ENCODE data around the gene BFSP2. TPM values are rescaled to one million over a fixed set of nuclear protein-coding genes. Genes with fewer than 3 reads are reported as not detected.

The BFSP2 gene
- total RNA-seq, 4 donors from 2014 or later, result not detected

- H3K27ac ChIP-seq, result no peak overlapping the region
- no peak for ATAC-seq
- no peaks in the 10 kb centered on the region for H3K36me3 ChIP-seq
- no peaks in the 10 kb centered on the region for H3K27me3 ChIP-seq
- peaks cover 6 to 23% of the 10 kb centered on the region in 2 donors for H3K4me1 ChIP-seq
- no peak overlapping the region for H3K4me3 ChIP-seq
- no peaks in the 10 kb centered on the region for H3K9me3 ChIP-seq
- in situ Hi-C loops (cut with MboI; ENCODE audit: low sequenced_read_pairs in 4 of 4) (loop anchor here (5.0 to 25.0 kb wide), 5 partner anchors 335 to 653 kb away; partner anchors contain the start of gene TMEM108 (in 2 of the 4)), intact Hi-C loops (cut with DNase I; ENCODE audit: low total_unique reads) (no loop called here)
- TF ChIP-seq POLR2A (IDR thresholded peaks at IDR 0.05) (no peak), CTCF (IDR thresholded peaks at IDR 0.05 in 4 of 5, conservative IDR thresholded peaks at IDR 0.05 in 1 of 5) (no peak)
- DNase-seq, result no peak
These were observed 19.9 kb upstream of the BFSP2 start for GRCh38 chr3:133379926-133380325.

DNA sequence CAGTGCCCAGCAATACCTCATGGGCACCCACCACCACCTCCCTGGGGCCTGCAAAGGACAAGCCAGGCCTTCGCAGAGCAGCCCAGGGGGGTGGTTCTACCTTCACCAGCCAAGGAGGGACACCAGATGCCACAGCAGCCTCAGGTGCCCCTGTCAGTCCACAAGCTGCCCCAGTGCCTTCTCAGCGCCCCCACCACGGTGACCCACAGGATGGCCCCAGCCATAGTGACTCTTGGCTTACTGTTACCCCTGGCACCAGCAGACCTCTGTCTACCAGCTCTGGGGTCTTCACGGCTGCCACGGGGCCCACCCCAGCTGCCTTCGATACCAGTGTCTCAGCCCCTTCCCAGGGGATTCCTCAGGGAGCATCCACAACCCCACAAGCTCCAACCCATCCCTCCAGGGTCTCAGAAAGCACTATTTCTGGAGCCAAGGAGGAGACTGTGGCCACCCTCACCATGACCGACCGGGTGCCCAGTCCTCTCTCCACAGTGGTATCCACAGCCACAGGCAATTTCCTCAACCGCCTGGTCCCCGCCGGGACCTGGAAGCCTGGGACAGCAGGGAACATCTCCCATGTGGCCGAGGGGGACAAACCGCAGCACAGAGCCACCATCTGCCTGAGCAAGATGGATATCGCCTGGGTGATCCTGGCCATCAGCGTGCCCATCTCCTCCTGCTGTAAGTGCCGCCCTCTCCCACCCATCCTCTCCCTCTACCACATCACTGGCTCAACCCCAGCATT lies 19.2 kb upstream of the BFSP2 start:
- H3K27me3 ChIP-seq, result no peaks in the 10 kb centered on the region
- intact Hi-C loops (cut with DNase I; ENCODE audit: low total_unique reads) (no loop called here), in situ Hi-C loops (cut with MboI; ENCODE audit: low sequenced_read_pairs in 4 of 4) (loop anchor here (5.0 to 25.0 kb wide), 4 partner anchors 336 to 653 kb away; partner anchors contain the start of gene TMEM108 (in 2 of the 4))
- H3K4me3 ChIP-seq, result no peak overlapping the region
- no peak for TF ChIP-seq CTCF (IDR thresholded peaks at IDR 0.05 in 4 of 5, conservative IDR thresholded peaks at IDR 0.05 in 1 of 5)
- no peak for TF ChIP-seq POLR2A (IDR thresholded peaks at IDR 0.05)
- H3K4me1 ChIP-seq, result peaks cover 6 to 23% of the 10 kb centered on the region in 2 donors
- no peaks in the 10 kb centered on the region for H3K9me3 ChIP-seq
- ATAC-seq (no peak), DNase-seq (no peak)
- no peaks in the 10 kb centered on the region for H3K36me3 ChIP-seq
- no peak overlapping the region for H3K27ac ChIP-seq

GRCh38 chr3:133381346-133382109 lies 18.3 kb upstream of the BFSP2 start:
- no peak for TF ChIP-seq POLR2A (IDR thresholded peaks at IDR 0.05)
- no peak for TF ChIP-seq CTCF (IDR thresholded peaks at IDR 0.05 in 4 of 5, conservative IDR thresholded peaks at IDR 0.05 in 1 of 5)
- in situ Hi-C loops (cut with MboI; ENCODE audit: low sequenced_read_pairs in 4 of 4), result loop anchor here (5.0 to 25.0 kb wide), 4 partner anchors 337 to 654 kb away; partner anchors contain the start of gene TMEM108 (in 2 of the 4)
- Histone ChIP-seq H3K36me3 (no peaks in the 10 kb centered on the region), H3K4me3 (no peak overlapping the region), H3K9me3 (no peaks in the 10 kb centered on the region), H3K27ac (no peak overlapping the region), H3K27me3 (no peaks in the 10 kb centered on the region), H3K4me1 (peaks cover 6 to 23% of the 10 kb centered on the region in 2 donors)
- DNase-seq (no peak), ATAC-seq (no peak)
- intact Hi-C loops (cut with DNase I; ENCODE audit: low total_unique reads), result no loop called here

DNA sequence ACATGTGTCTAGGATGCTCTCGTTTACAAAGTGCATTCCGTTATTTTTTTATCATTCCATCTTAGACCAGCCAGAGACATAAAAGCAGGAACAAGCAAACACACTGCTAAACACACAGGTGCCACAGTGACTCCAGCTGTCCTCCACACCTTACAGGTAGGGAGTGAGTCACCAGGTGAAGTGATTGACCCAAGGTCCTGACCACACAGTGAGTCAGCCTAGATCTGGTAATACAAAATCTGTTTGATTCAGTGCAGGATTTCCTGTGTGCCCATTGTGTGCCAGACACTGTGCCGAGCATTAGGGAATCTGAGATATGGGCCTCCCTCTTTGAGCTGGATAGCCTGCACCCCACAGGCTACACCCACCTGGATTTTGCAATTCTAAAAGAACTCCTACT lies 16.7 kb upstream of the BFSP2 start:
- Histone ChIP-seq H3K4me1 (peaks cover 6 to 23% of the 10 kb centered on the region in 2 donors), H3K4me3 (no peak overlapping the region), H3K36me3 (no peaks in the 10 kb centered on the region), H3K9me3 (no peaks in the 10 kb centered on the region), H3K27ac (no peak overlapping the region), H3K27me3 (no peaks in the 10 kb centered on the region)
- TF ChIP-seq POLR2A (IDR thresholded peaks at IDR 0.05) (no peak), CTCF (IDR thresholded peaks at IDR 0.05 in 4 of 5, conservative IDR thresholded peaks at IDR 0.05 in 1 of 5) (no peak)
- in situ Hi-C loops (cut with MboI; ENCODE audit: low sequenced_read_pairs in 4 of 4) (loop anchor here (5.0 to 25.0 kb wide), 4 partner anchors 338 to 656 kb away; partner anchors contain the start of gene TMEM108 (in 2 of the 4)), intact Hi-C loops (cut with DNase I; ENCODE audit: low total_unique reads) (no loop called here)
- ATAC-seq (no peak), DNase-seq (no peak)

Measured in gastrocnemius medialis (tissue), 4 donors.